Mesothelial cell of epicardium (in vitro differentiated cells): ENCODE results near the gene MRC2. TPM values are rescaled to one million over a fixed set of nuclear protein-coding genes. Genes with fewer than 3 reads are reported as not detected.
"Not testable (repeated sequence)": the region's sequence is repeated elsewhere in the genome, so short reads cannot be mapped to it uniquely, and the experiment has no call there.

Source experiments
- DNase-seq, 2 experiments: peaks; one replicate each; pipeline ENCODE4 v3.0.0; 2021; ENCODE audit warnings: low spot score in 2 of 2; ENCODE audit not compliant: unreplicated experiment in 2 of 2
- H3K27ac Mint-ChIP-seq: 2 replicates; pipeline ENCODE4 v1.8.0; 2021; ENCODE audit warnings: mixed read lengths
- H3K27me3 Mint-ChIP-seq: 2 replicates; pipeline ENCODE4 v1.8.0; 2021; ENCODE audit warnings: low read depth, mixed read lengths
- H3K36me3 Mint-ChIP-seq: 2 replicates; pipeline ENCODE4 v1.8.0; 2021; ENCODE audit warnings: mixed read lengths
- H3K4me1 Mint-ChIP-seq: 2 replicates; pipeline ENCODE4 v1.8.0; 2021; ENCODE audit warnings: mixed read lengths
- H3K4me3 Mint-ChIP-seq: 2 replicates; pipeline ENCODE4 v1.8.0; 2021; ENCODE audit warnings: mild to moderate bottlenecking, moderate library complexity, mixed read lengths
- H3K9me3 Mint-ChIP-seq: 2 replicates; pipeline ENCODE4 v1.8.0; 2021; ENCODE audit warnings: mixed read lengths
- total RNA-seq: library from RNA; stranded (reverse); gene quantifications from 3 replicates; pipeline ENCODE4 v1.2.1, GENCODE V29; 2021
- TF ChIP-seq, protein P1 (sequence below): fragments of 200-600 bp; sonication (generic); IDR thresholded peaks from one replicate; pipeline ENCODE4 v1.5.0; 2021; ENCODE audit warnings: antibody characterized with exemption; ENCODE audit not compliant: unreplicated experiment

MRC2 gene
- total RNA-seq, 1 donor from 2014 or later = 120 TPM

DNA sequence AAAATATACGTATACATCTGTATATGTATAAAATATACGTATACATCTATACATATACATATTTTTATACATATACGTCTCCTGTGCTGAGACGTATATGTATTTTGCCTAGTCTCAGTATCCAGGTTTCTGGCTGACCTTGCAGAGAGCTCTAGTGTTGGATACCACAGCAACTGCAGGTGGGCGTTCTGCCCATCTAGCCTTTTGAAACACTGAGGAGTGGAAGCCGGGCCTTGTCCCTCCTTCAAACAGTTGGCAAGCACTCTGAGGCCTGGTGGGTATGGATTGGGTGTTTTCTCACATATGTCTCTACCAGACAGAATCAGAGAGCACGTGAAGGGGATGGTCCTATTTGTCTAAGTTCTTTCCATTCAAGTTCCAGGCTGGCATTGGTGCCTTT lies 39.4 kb upstream of the MRC2 start:
- Mint-ChIP-seq H3K4me3 (no peak overlapping the region), H3K36me3 (peaks cover 27% of the 10 kb centered on the region), H3K4me1 (no peaks in the 10 kb centered on the region), H3K27ac (no peak overlapping the region), H3K9me3 (no peaks in the 10 kb centered on the region), H3K27me3 (no peaks in the 10 kb centered on the region)
- no peak for DNase-seq
- TF ChIP-seq, protein P1, sequence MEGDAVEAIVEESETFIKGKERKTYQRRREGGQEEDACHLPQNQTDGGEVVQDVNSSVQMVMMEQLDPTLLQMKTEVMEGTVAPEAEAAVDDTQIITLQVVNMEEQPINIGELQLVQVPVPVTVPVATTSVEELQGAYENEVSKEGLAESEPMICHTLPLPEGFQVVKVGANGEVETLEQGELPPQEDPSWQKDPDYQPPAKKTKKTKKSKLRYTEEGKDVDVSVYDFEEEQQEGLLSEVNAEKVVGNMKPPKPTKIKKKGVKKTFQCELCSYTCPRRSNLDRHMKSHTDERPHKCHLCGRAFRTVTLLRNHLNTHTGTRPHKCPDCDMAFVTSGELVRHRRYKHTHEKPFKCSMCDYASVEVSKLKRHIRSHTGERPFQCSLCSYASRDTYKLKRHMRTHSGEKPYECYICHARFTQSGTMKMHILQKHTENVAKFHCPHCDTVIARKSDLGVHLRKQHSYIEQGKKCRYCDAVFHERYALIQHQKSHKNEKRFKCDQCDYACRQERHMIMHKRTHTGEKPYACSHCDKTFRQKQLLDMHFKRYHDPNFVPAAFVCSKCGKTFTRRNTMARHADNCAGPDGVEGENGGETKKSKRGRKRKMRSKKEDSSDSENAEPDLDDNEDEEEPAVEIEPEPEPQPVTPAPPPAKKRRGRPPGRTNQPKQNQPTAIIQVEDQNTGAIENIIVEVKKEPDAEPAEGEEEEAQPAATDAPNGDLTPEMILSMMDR = no peak

DNA sequence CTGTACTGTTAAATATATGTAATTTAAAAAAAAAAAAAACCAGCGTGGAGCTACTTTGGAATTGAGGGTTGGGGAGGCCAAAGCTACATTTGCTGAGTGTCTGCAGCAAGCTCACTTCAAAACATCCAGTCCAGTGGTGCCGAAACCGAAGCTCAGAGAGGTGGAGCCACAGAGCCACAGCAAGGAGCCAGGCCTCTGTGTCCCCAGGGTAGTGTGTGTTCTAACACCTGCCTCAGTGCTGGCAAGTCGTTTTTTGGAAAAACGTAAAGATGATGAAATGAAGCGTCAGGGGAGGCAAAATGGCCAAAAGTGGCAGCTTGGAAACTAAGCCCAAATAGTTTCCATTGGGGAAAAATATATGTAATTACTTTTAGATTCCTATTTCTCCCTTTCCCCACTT lies 36.1 kb upstream of the MRC2 start:
- H3K27me3 Mint-ChIP-seq = no peaks in the 10 kb centered on the region
- no peak for DNase-seq
- TF ChIP-seq, protein P1 = no peak
- H3K36me3 Mint-ChIP-seq = peaks cover 33% of the 10 kb centered on the region
- no peak overlapping the region for H3K27ac Mint-ChIP-seq
- no peaks in the 10 kb centered on the region for H3K4me1 Mint-ChIP-seq
- H3K4me3 Mint-ChIP-seq = no peak overlapping the region
- H3K9me3 Mint-ChIP-seq = peaks cover 7% of the 10 kb centered on the region

DNA sequence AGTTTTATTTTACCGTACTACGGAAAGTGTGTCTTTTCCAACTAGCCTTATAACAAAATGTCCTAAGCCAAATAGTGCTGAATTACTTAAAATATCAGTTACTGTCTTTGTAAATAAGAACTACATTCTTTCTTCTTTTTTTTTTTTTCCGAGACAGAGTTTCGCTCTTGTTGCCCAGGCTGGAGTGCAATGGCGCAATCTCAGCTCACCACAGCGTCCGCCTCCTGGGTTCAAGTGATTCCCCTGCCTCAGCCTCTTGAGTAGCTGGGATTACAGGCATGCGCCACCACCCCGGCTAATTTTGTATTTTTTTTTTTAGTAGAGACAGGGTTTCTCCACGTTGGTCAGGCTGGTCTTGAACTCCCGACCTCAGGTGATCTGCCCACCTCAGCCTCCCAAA lies 35.6 kb upstream of the MRC2 start:
- not testable (repeated sequence) for H3K27me3 Mint-ChIP-seq, H3K4me3 Mint-ChIP-seq, DNase-seq, H3K4me1 Mint-ChIP-seq, H3K27ac Mint-ChIP-seq
- Mint-ChIP-seq H3K9me3 (peaks cover 12% of the 10 kb centered on the region), H3K36me3 (peaks cover 38% of the 10 kb centered on the region)

DNA sequence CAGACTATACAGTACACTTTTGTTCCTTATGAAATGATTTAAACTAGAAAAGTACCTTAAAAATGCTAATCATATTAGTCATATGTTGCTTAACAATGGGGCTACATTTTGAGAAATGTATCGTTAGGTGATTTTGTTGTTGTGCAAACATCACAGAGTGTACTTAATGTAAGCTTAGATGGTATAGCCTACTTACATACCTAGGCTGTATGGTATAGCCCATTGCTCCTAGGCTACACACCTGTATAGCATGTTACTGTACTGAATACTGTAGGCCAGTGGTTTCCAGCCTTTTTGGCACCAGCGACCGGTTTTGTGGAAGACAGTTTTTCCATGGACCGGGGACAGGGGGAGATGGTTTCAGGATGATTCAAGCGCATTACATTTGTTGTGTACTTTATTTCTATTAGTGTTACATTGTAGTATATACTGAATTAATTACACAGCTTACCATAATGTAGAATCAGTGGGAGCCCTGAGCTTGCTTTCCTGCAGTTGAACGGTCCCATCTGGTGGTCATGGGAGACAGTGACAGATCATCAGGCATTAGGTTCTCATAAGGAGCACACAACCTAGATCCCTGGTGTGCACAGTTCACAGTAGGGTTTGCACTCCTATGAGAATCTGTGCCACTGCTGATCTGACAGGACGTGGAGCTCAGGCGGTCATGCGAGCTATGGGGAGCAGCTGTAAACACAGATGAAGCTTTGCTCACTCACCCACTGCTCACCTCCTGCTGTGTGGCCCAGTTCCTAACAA lies 35.0 kb upstream of the MRC2 start:
- Mint-ChIP-seq H3K27ac (peak overlapping the region; percentile 2), H3K36me3 (peaks cover 41% of the 10 kb centered on the region), H3K4me3 (no peak overlapping the region), H3K9me3 (peaks cover 18% of the 10 kb centered on the region), H3K4me1 (no peaks in the 10 kb centered on the region), H3K27me3 (no peaks in the 10 kb centered on the region)
- no peak for DNase-seq
- TF ChIP-seq, protein P1 = no peak

DNA sequence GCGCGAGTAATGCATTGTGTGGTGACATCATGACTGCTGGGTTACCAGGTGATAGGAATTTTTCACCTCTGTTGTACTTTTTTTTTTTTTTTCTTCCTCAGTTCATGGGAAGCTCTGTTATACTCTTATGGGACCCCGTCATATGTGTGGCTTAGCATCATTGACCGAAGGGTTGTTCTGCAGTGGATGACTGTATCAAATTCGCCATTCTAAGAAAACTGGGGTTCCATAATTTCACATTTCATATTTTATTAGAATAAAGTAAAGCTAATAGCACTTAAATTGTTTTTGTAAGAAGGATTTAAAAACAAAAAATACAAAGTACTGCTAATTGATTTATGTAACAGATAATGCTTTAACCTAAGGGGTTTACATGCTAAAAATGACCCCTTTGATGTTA lies 32.0 kb upstream of the MRC2 start:
- TF ChIP-seq, protein P1 = no peak
- Mint-ChIP-seq H3K27ac (no peak overlapping the region), H3K4me1 (no peaks in the 10 kb centered on the region), H3K4me3 (no peak overlapping the region), H3K27me3 (no peaks in the 10 kb centered on the region), H3K9me3 (peaks cover 18% of the 10 kb centered on the region), H3K36me3 (peaks cover 57% of the 10 kb centered on the region)
- DNase-seq = no peak

DNA sequence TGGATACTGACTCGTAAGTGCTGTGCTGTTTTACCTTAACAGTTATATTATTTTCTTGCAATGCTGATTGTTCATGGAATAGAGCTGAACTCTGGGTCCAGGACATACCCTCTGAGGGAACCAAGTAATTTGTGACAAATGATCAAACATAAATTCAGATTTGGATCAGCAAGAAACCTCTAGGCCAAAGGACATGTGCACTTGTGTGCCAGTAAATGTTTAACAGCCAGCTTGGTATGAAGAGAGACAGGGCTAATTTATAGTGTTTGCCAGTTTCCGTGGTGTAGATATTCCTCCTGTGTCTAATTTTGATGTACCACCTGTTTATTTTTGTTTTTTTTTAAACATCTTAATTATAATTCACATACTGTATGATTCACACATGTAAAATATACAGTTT lies 30.8 kb upstream of the MRC2 start:
- H3K36me3 Mint-ChIP-seq = peaks cover 62% of the 10 kb centered on the region
- DNase-seq = no peak
- H3K4me1 Mint-ChIP-seq = no peaks in the 10 kb centered on the region
- H3K9me3 Mint-ChIP-seq = peaks cover 18% of the 10 kb centered on the region
- H3K4me3 Mint-ChIP-seq = no peak overlapping the region
- H3K27me3 Mint-ChIP-seq = no peaks in the 10 kb centered on the region
- TF ChIP-seq, protein P1 = no peak
- no peak overlapping the region for H3K27ac Mint-ChIP-seq
